GM23338 (cell line): ENCODE measurements around the gene ARSD. TPM values are rescaled to one million over a fixed set of nuclear protein-coding genes. Genes with fewer than 3 reads are reported as not detected.

Experiments used
- polyA plus RNA-seq: library from polyadenylated mRNA; unstranded; fragments of >200 nt; fragmentation: Nextera tagmentation; extraction: Ambion mirVana; gene quantifications from 2 replicates; pipeline ENCODE4 v1.2.1, GENCODE V29; 2016
- total RNA-seq: library from RNA; depleted of rRNA; stranded (reverse); fragments of >200 nt; shearing (Covaris generic); gene quantifications from 2 replicates; pipeline ENCODE4 v1.2.3, GENCODE V29; 2014; rRNA removed

Gene ARSD
- total and polyA plus RNA-seq, 2 experiments from 2014 or later, result 1.3 to 1.7 TPM

Other genes with a start within 250 kb of the ARSD start
- gene CD99, start 238.0 kb downstream of the ARSD start, total RNA-seq, result 28.5 and 34.5 TPM in 2 replicates
- gene CD99, start 238.0 kb downstream of the ARSD start, polyA plus RNA-seq, result 43.1 and 43.7 TPM in 2 replicates
- gene XG, start 177.3 kb downstream of the ARSD start, total RNA-seq, result 0.28 and 0.97 TPM in 2 replicates
- 0.40 and 0.60 TPM in 2 replicates for gene XG, start 177.3 kb downstream of the ARSD start, polyA plus RNA-seq
- 47.0 and 63.8 TPM in 2 replicates for gene GYG2, start 100.4 kb downstream of the ARSD start, total RNA-seq
- 15.6 and 17.6 TPM in 2 replicates for gene GYG2, start 100.4 kb downstream of the ARSD start, polyA plus RNA-seq
- gene ARSH, start 77.2 kb upstream of the ARSD start, total RNA-seq, result not detected in 2 replicates
- gene ARSH, start 77.2 kb upstream of the ARSD start, polyA plus RNA-seq, result not detected in 2 replicates
- not detected in 2 replicates for gene ARSF, start 112.1 kb upstream of the ARSD start, total RNA-seq
- 0.10 TPM in 1 of 2 replicates, not detected in the other for gene ARSF, start 112.1 kb upstream of the ARSD start, polyA plus RNA-seq